Activated T-cell treated with anti-CD3 and anti-CD28 coated beads for 4 hours (primary cell): Measurements from ENCODE around the gene HSPA6.
"Not testable (repeated sequence)": the region's sequence is repeated elsewhere in the genome, so short reads cannot be mapped to it uniquely, and the experiment has no call there.

Experiments
- DNase-seq: peaks from one replicate; pipeline ENCODE4 v3.0.0-alpha.2; 2020

The HSPA6 gene

GRCh38 chr1:161505686-161506085 lies 18.7 kb upstream of the HSPA6 start:
- no peak for DNase-seq

DNA sequence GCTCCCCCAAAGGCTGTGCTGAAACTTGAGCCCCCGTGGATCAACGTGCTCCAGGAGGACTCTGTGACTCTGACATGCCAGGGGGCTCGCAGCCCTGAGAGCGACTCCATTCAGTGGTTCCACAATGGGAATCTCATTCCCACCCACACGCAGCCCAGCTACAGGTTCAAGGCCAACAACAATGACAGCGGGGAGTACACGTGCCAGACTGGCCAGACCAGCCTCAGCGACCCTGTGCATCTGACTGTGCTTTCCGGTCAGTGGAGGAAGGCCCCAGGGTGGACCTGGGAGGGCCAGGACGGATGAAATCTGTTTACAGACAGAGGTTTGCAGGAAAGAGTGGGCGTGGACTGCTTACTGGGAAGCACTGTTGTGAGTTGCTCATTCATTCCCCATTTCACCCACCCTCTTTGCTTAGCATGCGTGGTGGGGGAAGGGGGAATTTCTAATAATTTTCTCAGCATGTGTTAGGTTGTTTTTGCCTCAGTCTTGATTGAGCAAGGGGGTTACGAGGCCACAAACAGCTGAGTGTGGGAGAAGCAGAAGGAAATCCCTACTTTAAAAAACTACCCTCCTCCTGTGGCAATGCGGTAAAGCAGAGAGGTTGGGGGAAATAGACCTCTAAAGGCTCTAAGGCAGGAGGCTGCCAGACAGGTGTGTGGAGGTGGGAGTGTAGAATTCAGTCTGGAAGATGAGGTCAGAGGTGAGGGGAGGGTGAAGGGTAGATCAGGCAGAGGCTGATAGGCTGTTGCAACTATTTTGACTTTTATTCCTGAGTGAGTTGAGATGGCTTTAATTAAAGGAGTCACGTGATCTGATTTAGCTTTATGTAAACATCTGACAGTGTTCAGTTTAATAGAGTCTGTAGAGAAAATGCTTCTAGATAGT lies 17.8 kb upstream of the HSPA6 start:
- DNase-seq, result no peak

- no peak for DNase-seq
These were observed 13.9 kb upstream of the HSPA6 start for GRCh38 chr1:161510477-161510876.

GRCh38 chr1:161511018-161511755 lies 13.2 kb upstream of the HSPA6 start:
- no peak for DNase-seq

DNA sequence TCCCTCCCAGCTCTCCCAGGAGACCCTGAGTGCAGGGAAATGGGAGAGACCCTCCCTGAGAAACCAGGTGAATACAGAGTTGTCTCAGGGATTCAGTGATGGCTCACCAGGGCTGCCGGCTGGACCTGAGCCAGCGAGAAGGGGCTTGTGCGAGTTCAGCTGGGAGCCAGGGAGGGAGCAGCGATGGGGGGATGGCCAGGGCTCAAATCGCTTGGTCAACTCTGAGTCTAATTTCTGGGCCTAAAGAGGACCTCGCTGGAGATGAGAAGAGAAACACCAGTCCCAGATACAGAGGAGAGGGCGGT lies 12.6 kb upstream of the HSPA6 start:
- DNase-seq, result no peak

- not testable (repeated sequence) for DNase-seq
These were observed 11.5 kb upstream of the HSPA6 start for GRCh38 chr1:161512636-161513447.

DNA sequence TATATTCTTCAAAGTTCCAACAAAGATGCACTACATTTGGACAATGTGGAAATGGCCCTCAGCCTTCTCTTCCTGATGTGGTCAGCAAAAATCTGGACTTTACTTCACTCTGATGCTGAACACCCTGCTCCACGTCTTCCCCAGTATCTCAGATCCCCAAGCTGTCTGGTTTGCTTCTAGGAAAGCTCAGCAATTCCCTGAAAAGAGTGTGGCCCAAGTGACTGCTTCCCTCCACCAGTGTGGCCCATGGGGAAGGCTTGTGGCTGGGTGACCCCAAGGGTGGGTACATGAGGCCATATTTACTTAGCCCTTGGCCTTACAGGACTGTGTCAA lies 10.9 kb upstream of the HSPA6 start:
- not testable (repeated sequence) for DNase-seq

DNA sequence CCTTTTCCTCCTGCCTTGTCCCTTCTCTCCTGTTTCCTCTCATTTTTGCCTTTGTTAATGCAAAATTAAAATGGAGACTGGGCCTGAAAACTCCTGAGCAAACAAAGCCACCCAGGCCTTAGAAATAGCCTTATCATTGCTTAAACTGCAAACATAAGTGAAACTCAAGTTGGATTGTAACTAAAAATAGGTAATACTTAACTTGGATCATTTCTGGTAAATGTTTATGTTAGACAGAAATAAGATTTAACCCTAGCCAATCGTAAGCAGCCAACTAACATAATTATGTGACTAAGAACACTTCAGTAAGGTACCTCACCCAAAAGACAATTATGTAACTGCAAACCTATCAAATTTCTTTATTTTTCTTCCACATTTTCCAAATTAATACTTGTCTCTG lies 10.4 kb upstream of the HSPA6 start:
- DNase-seq, result not testable (repeated sequence)

GRCh38 chr1:161523041-161523816 lies 1.1 kb upstream of the HSPA6 start:
- DNase-seq, result not testable (repeated sequence)

DNA sequence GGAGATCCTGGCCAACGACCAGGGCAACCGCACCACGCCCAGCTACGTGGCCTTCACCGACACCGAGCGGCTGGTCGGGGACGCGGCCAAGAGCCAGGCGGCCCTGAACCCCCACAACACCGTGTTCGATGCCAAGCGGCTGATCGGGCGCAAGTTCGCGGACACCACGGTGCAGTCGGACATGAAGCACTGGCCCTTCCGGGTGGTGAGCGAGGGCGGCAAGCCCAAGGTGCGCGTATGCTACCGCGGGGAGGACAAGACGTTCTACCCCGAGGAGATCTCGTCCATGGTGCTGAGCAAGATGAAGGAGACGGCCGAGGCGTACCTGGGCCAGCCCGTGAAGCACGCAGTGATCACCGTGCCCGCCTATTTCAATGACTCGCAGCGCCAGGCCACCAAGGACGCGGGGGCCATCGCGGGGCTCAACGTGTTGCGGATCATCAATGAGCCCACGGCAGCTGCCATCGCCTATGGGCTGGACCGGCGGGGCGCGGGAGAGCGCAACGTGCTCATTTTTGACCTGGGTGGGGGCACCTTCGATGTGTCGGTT lies 477 bp downstream of the HSPA6 start:
- not testable (repeated sequence) for DNase-seq

DNA sequence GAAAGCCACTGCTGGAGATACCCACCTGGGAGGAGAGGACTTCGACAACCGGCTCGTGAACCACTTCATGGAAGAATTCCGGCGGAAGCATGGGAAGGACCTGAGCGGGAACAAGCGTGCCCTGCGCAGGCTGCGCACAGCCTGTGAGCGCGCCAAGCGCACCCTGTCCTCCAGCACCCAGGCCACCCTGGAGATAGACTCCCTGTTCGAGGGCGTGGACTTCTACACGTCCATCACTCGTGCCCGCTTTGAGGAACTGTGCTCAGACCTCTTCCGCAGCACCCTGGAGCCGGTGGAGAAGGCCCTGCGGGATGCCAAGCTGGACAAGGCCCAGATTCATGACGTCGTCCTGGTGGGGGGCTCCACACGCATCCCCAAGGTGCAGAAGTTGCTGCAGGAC lies 981 bp downstream of the HSPA6 start:
- not testable (repeated sequence) for DNase-seq

- DNase-seq, result not testable (repeated sequence)
These were observed 1.6 kb downstream of the HSPA6 start for GRCh38 chr1:161525918-161526317.

DNA sequence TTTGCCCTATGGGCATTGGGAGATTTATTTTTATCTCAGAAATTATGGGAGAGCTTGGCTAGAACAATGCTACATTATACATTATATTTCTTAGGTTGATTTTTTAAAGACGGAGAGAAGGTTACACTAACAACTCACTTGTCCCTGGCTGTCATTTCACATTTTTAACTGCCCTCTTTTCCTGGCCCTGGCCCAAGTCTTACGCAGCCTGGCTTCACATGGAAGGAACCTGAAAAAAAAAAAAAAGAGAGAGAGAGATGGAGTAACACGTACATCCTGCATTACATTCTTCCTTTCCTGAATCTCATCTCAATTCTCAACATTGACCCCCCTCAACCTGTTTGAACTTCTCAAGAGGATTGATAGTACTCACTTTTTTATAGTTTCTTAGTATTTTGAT lies 4.2 kb downstream of the HSPA6 start:
- DNase-seq, result not testable (repeated sequence)

DNA sequence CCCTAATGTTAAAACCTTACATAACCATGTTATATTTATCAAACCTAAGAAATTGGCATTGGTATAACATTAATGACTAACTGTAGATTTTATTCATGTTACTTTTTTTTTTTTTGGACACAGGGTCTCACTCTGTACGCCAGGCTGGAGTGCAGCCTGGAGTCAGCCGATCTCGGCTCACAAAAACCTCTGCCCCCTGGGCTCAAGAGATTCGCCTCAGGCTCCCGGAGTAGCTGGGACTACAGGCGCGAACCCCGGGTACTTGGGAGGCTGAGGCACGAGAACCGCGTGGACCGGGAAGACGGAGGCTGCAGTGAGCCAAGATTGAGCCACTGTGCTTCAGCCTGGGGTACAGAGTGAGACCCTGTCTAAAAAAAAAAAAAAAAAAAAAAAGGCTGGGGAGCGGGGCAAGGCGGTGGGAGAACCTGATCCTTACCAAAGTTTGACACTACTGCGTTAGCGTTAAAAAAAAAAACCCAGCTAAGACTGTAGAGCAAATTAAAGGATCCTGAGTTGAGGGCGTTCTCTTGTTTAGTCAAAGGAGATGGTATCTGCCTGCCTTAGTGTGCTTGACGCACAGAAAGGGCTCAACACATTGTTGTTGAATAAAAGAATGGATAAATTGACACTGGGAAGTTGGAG lies 5.2 kb downstream of the HSPA6 start:
- not testable (repeated sequence) for DNase-seq

- DNase-seq, result peak; percentile 77
These were observed 5.8 kb downstream of the HSPA6 start for GRCh38 chr1:161530158-161530557.

GRCh38 chr1:161530671-161531641 lies 6.6 kb downstream of the HSPA6 start:
- DNase-seq, result peak; percentile 96

- DNase-seq, result no peak
These were observed 7.8 kb downstream of the HSPA6 start for GRCh38 chr1:161531986-161532643.

DNA sequence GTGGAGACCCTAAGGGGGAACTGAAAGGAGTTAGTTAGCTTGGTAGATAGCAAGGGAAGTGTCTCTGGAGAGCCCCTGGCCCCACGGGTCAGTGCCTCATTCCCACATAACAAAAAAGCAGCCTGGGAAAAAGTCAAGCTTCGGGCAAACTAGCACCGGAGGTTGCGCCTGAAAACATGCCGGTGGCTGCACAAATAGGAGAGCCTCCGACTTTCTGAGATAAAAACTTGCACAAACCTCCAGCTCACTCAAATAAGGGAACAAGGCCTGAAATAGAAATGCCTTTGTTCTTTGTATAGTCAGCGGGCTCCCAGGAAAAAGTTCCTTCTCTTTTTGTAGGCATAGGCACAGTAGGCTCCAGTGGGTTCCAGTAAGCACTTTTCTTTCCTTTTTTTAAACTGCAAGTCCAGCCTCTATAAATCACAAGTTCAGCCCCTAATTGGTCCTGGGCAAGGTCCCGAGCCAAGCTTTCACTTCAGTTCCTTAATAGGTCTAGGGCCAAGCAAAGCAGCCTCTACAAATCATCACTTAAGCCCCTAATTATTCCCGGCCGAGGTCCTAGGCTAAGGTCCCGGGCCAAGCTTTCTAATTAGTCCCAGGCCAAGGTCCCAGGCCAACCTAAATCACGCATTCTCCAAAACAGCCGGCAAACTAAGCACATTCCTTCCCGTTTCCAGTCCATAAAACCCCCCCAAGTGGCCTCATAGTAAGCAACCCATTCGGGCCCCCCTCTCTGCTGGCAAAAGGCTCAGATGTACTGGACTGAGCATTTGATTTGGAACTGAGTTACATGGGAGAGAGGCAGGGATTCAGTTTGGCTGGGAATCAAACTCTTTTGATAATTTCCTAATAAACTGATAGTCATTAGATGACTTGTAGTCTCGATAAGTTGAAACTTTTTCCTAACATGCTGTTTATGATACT lies 8.6 kb downstream of the HSPA6 start:
- not testable (repeated sequence) for DNase-seq
